Central memory CD8-positive, alpha-beta T cell (primary cell): ENCODE data around the gene XG.

ENCODE experiments used
- ATAC-seq: fragments of 150-1000 bp; cut with Tn5 transposase; replicated peaks from 2 replicates; pipeline ENCODE4 v1.10.0; 2022; ENCODE audit warnings: mild to moderate bottlenecking, moderate FRiP score, moderate number of reproducible peaks; ENCODE audit not compliant: poor library complexity, severe bottlenecking; ENCODE audit errors: extremely low read depth
- DNase-seq, 2 donors: peaks; one replicate each; pipeline ENCODE4 v3.0.0; 2021; ENCODE audit warnings: low spot score in 2 of 2
- H3K27ac Mint-ChIP-seq: one replicate; pipeline ENCODE4 v1.8.0; 2022; ENCODE audit warnings: low read depth, mild to moderate bottlenecking, moderate library complexity, mixed read lengths
- H3K27me3 Mint-ChIP-seq: one replicate; pipeline ENCODE4 v1.8.0; 2022; ENCODE audit warnings: mixed read lengths
- H3K36me3 Mint-ChIP-seq: one replicate; pipeline ENCODE4 v1.8.0; 2022; ENCODE audit warnings: mild to moderate bottlenecking, moderate library complexity, mixed read lengths; ENCODE audit not compliant: insufficient read depth
- H3K4me1 Mint-ChIP-seq: one replicate; pipeline ENCODE4 v1.8.0; 2022; ENCODE audit warnings: mixed read lengths
- H3K4me3 Mint-ChIP-seq: one replicate; pipeline ENCODE4 v1.8.0; 2022; ENCODE audit warnings: mild to moderate bottlenecking, moderate library complexity, mixed read lengths
- H3K9me3 Mint-ChIP-seq: one replicate; pipeline ENCODE4 v1.8.0; 2022; ENCODE audit warnings: mixed read lengths

Gene XG

GRCh38 chrX:2846992-2847391 lies 95.2 kb downstream of the XG start:
- ATAC-seq: no peak
- H3K27ac Mint-ChIP-seq: no peak overlapping the region
- H3K4me3 Mint-ChIP-seq: no peak overlapping the region
- H3K36me3 Mint-ChIP-seq: no peaks in the 10 kb centered on the region
- peaks cover 11% of the 10 kb centered on the region for H3K27me3 Mint-ChIP-seq
- H3K4me1 Mint-ChIP-seq: no peaks in the 10 kb centered on the region
- no peak for DNase-seq
- H3K9me3 Mint-ChIP-seq: no peaks in the 10 kb centered on the region

GRCh38 chrX:2848871-2849301 lies 97.0 kb downstream of the XG start:
- Mint-ChIP-seq H3K27ac (no peak overlapping the region), H3K9me3 (no peaks in the 10 kb centered on the region), H3K27me3 (peaks cover 11% of the 10 kb centered on the region), H3K4me1 (no peaks in the 10 kb centered on the region), H3K36me3 (no peaks in the 10 kb centered on the region), H3K4me3 (no peak overlapping the region)
- no peak for DNase-seq
- no peak for ATAC-seq

- H3K4me1 Mint-ChIP-seq: no peaks in the 10 kb centered on the region
- H3K36me3 Mint-ChIP-seq: no peaks in the 10 kb centered on the region
These were observed 103.1 kb downstream of the XG start for GRCh38 chrX:2854918-2855317.

GRCh38 chrX:2855761-2856160 lies 103.9 kb downstream of the XG start:
- DNase-seq: no peak
- Mint-ChIP-seq H3K27ac (no peak overlapping the region), H3K4me3 (no peak overlapping the region)

More at GRCh38 chrX:2854918-2855317, 103.1 kb downstream of the XG start:
- Mint-ChIP-seq H3K4me3 (no peak overlapping the region), H3K27me3 (no peaks in the 10 kb centered on the region), H3K9me3 (no peaks in the 10 kb centered on the region), H3K27ac (no peak overlapping the region)
- DNase-seq (no peak), ATAC-seq (no peak)

GRCh38 chrX:2857566-2857965 lies 105.7 kb downstream of the XG start:
- H3K4me3 Mint-ChIP-seq: no peak overlapping the region
- no peaks in the 10 kb centered on the region for H3K4me1 Mint-ChIP-seq
- no peaks in the 10 kb centered on the region for H3K36me3 Mint-ChIP-seq
- DNase-seq (no peak), ATAC-seq (no peak)
- H3K27me3 Mint-ChIP-seq: peaks cover 9% of the 10 kb centered on the region
- H3K9me3 Mint-ChIP-seq: no peaks in the 10 kb centered on the region
- no peak overlapping the region for H3K27ac Mint-ChIP-seq

More at GRCh38 chrX:2855761-2856160, 103.9 kb downstream of the XG start:
- Mint-ChIP-seq H3K36me3 (no peaks in the 10 kb centered on the region), H3K9me3 (no peaks in the 10 kb centered on the region), H3K4me1 (no peaks in the 10 kb centered on the region), H3K27me3 (no peaks in the 10 kb centered on the region)
- no peak for ATAC-seq

- no peaks in the 10 kb centered on the region for H3K9me3 Mint-ChIP-seq
- peaks cover 9% of the 10 kb centered on the region for H3K27me3 Mint-ChIP-seq
- H3K4me1 Mint-ChIP-seq: no peaks in the 10 kb centered on the region
- H3K27ac Mint-ChIP-seq: no peak overlapping the region
- no peak overlapping the region for H3K4me3 Mint-ChIP-seq
- no peaks in the 10 kb centered on the region for H3K36me3 Mint-ChIP-seq
- DNase-seq: no peak
- ATAC-seq: no peak
These were observed 107.5 kb downstream of the XG start for GRCh38 chrX:2859197-2859797.

- Mint-ChIP-seq H3K27ac (no peak overlapping the region), H3K4me3 (no peak overlapping the region), H3K4me1 (no peaks in the 10 kb centered on the region), H3K36me3 (no peaks in the 10 kb centered on the region), H3K9me3 (no peaks in the 10 kb centered on the region), H3K27me3 (peaks cover 9% of the 10 kb centered on the region)
- ATAC-seq (no peak), DNase-seq (no peak)
These were observed 110.6 kb downstream of the XG start for GRCh38 chrX:2862404-2862803.

- H3K27ac Mint-ChIP-seq: no peak overlapping the region
- H3K27me3 Mint-ChIP-seq: peaks cover 9% of the 10 kb centered on the region
- ATAC-seq (no peak), DNase-seq (no peak)
- no peak overlapping the region for H3K4me3 Mint-ChIP-seq
- no peaks in the 10 kb centered on the region for H3K9me3 Mint-ChIP-seq
- no peaks in the 10 kb centered on the region for H3K36me3 Mint-ChIP-seq
- no peaks in the 10 kb centered on the region for H3K4me1 Mint-ChIP-seq
These were observed 111.8 kb downstream of the XG start for GRCh38 chrX:2863646-2864045.
